Placental pericyte (primary cell): ENCODE data around the gene COPS3. TPM values are rescaled to one million over a fixed set of nuclear protein-coding genes. Genes with fewer than 3 reads are reported as not detected.

Experiments used
- total RNA-seq: library from RNA; depleted of rRNA; stranded (reverse); fragments of >200 nt; gene quantifications from 2 replicates; pipeline ENCODE4 v1.2.3, GENCODE V29; 2012

Gene COPS3
- total RNA-seq: 87.1 and 136 TPM in 2 replicates

GRCh38 chr17:17280613-17281549 lies at the start of gene COPS3:
Gene COPS3 (minus strand): TSS chr17:17281246. CDS start chr17:17281186, 60 bp downstream.

GRCh38 chr17:17303010-17303846 lies 22.2 kb upstream of the COPS3 start, which contains the start of gene NT5M:
Gene NT5M (plus strand): TSS chr17:17303373. CDS start chr17:17303551, 178 bp downstream.

GRCh38 chr17:17237026-17237799 lies 43.8 kb downstream of the COPS3 start, which contains the start of gene FLCN:
Gene FLCN (minus strand): TSS chr17:17237168. CDS start chr17:17228137, 9,031 bp downstream.

GRCh38 chr17:17206124-17206912 lies 74.7 kb downstream of the COPS3 start, which contains the start of gene PLD6:
Gene PLD6 (minus strand): TSS chr17:17206333. CDS start chr17:17206286, 47 bp downstream.

Other genes with a start within 250 kb of the COPS3 start
- 127 and 229 TPM in 2 replicates for gene MPRIP, start 238.8 kb downstream of the COPS3 start, total RNA-seq
- gene PLD6, start 74.9 kb downstream of the COPS3 start, total RNA-seq: 3.4 and 4.8 TPM in 2 replicates
- 57.3 and 81.0 TPM in 2 replicates for gene FLCN, start 44.1 kb downstream of the COPS3 start, total RNA-seq
- gene NT5M, start 22.1 kb upstream of the COPS3 start, total RNA-seq: 0.29 and 0.44 TPM in 2 replicates
- 10.1 and 13.0 TPM in 2 replicates for gene MED9, start 195.8 kb upstream of the COPS3 start, total RNA-seq
- gene RASD1, start 215.1 kb upstream of the COPS3 start, total RNA-seq: 1.1 and 2.2 TPM in 2 replicates